H1 (cell line): ENCODE data around the gene PALM. TPM values are rescaled to one million over a fixed set of nuclear protein-coding genes. Genes with fewer than 3 reads are reported as not detected.
A peak's percentile ranks its signal among the peaks of the same experiment; 100 is the strongest.

Experiments used
- CTCF ChIA-PET: fragments of 300-600 bp; sonication (Branson Sonifier 250); formaldehyde crosslinking; loops from one replicate; lab custom pipeline; 2021; ENCODE audit not compliant: partially characterized antibody; lab: Charles Lee
- POLR2A ChIA-PET: fragments of 300-600 bp; sonication (Branson Sonifier 250); formaldehyde crosslinking; loops from one replicate; lab custom pipeline; 2021; ENCODE audit warnings: inconsistent platforms; ENCODE audit not compliant: partially characterized antibody; lab: Charles Lee
- DNase-seq, 2 experiments: peaks; one replicate each; pipeline versions ENCODE4 v3.0.0 to v3.0.0-alpha.2; 2010 to 2022; ENCODE audit warnings: low spot score in 2 of 2, low read depth in 1 of 2, mixed read lengths in 1 of 2
- FAIRE-seq: peaks from 2 replicates; lab custom pipeline; 2011; peaks lifted over from hg19 to GRCh38; lab: Jason Lieb, UNC
- H2AFZ ChIP-seq: 2 replicates; pipeline ENCODE4 v1.8.1; 2012; ENCODE audit warnings: low read length, inconsistent platforms
- H2AK5ac ChIP-seq: 2 replicates; pipeline ENCODE4 v1.6.1; 2013; ENCODE audit warnings: low read depth, low read length
- H2BK120ac ChIP-seq: replicated peaks from 2 replicates; pipeline ENCODE3; 2013; ENCODE audit warnings: low read depth, low read length, inconsistent platforms
- H2BK12ac ChIP-seq: 2 replicates; pipeline ENCODE4 v1.6.1; 2013; ENCODE audit warnings: low read depth, low read length
- H2BK15ac ChIP-seq: 2 replicates; pipeline ENCODE4 v1.6.1; 2013; ENCODE audit warnings: low read length
- H2BK20ac ChIP-seq: 2 replicates; pipeline ENCODE4 v1.6.1; 2013; ENCODE audit warnings: low read length
- H2BK5ac ChIP-seq: 2 replicates; pipeline ENCODE4 v1.6.1; 2013; ENCODE audit warnings: low read depth, low read length
- H3K14ac ChIP-seq: 2 replicates; pipeline ENCODE4 v1.6.1; 2013; ENCODE audit warnings: inconsistent platforms; ENCODE audit not compliant: insufficient read length
- H3K18ac ChIP-seq: 2 replicates; pipeline ENCODE4 v1.6.1; 2013; ENCODE audit warnings: low read length; ENCODE audit errors: extremely low read depth
- H3K23ac ChIP-seq: 2 replicates; pipeline ENCODE4 v1.6.1; 2013; ENCODE audit warnings: inconsistent platforms; ENCODE audit not compliant: insufficient read length
- H3K23me2 ChIP-seq: 2 replicates; pipeline ENCODE4 v1.6.1; 2013; ENCODE audit warnings: low read depth, low read length
- H3K27ac ChIP-seq: 2 replicates; pipeline ENCODE4 v1.6.1; 2011; ENCODE audit warnings: low read depth, low read length, inconsistent platforms
- H3K27me3 ChIP-seq, 4 experiments: replicated peaks in 1 of 4; 1 replicate in 1 of 4; 2 replicates in 3 of 4; pipeline versions ENCODE4 v1.6.1 to v1.8.1; 2011 to 2013; ENCODE audit warnings: low read length in 3 of 4, mild to moderate bottlenecking in 3 of 4, inconsistent platforms in 2 of 4, mixed read lengths in 2 of 4, moderate library complexity in 1 of 4; ENCODE audit not compliant: control insufficient read depth in 3 of 4, insufficient read depth in 3 of 4; ENCODE audit errors: extremely low read depth in 1 of 4
- H3K36me3 ChIP-seq, 4 experiments: 2 replicates each; pipeline versions ENCODE4 v1.6.1 to v1.8.1; 2011 to 2013; ENCODE audit warnings: mild to moderate bottlenecking in 4 of 4, low read length in 3 of 4, moderate library complexity in 2 of 4, control low read depth in 1 of 4, inconsistent platforms in 1 of 4; ENCODE audit not compliant: insufficient read depth in 4 of 4, control insufficient read depth in 2 of 4
- H3K4ac ChIP-seq: replicated peaks from 2 replicates; pipeline ENCODE3; 2013; ENCODE audit warnings: low read length, low read depth, mixed read lengths, inconsistent platforms; ENCODE audit not compliant: insufficient read length
- H3K4me1 ChIP-seq, 4 experiments: replicated peaks in 1 of 4; 1 replicate in 1 of 4; 2 replicates in 3 of 4; pipeline versions ENCODE4 v1.6.1 to v1.8.1; 2011 to 2013; ENCODE audit warnings: low read length in 3 of 4, inconsistent platforms in 2 of 4, mixed read lengths in 1 of 4; ENCODE audit not compliant: insufficient read depth in 4 of 4, control insufficient read depth in 3 of 4
- H3K4me2 ChIP-seq, 2 experiments: 2 replicates each; pipeline versions ENCODE4 v1.6.1 to v1.8.1; 2011 to 2013; ENCODE audit warnings: low read depth in 2 of 2, low read length in 2 of 2, control low read depth in 1 of 2, inconsistent platforms in 1 of 2, mild to moderate bottlenecking in 1 of 2; ENCODE audit not compliant: insufficient read depth in 1 of 2
- H3K4me3 ChIP-seq, 4 experiments: fragments of 200-600, 300-600 bp in 1 of 4; sonication (generic), shearing (Covaris generic), sonication (Bioruptor Twin) in 1 of 4; 2 replicates each; pipeline versions ENCODE4 v1.5.1 to v1.8.1; 2011 to 2016; ENCODE audit warnings: low read length in 4 of 4, low read depth in 3 of 4, control low read depth in 2 of 4, inconsistent platforms in 2 of 4, mild to moderate bottlenecking in 2 of 4, mixed read lengths in 1 of 4, moderate library complexity in 1 of 4; ENCODE audit not compliant: insufficient read depth in 2 of 4; ENCODE audit errors: extremely low read depth in 1 of 4
- H3K56ac ChIP-seq: replicated peaks from 2 replicates; pipeline ENCODE3; 2013; ENCODE audit warnings: low read depth, mild to moderate bottlenecking, mixed read lengths, low read length, inconsistent platforms; ENCODE audit not compliant: insufficient read length
- H3K79me1 ChIP-seq: 2 replicates; pipeline ENCODE4 v1.6.1; 2013; ENCODE audit warnings: low read depth, low read length, control low read depth
- H3K79me2 ChIP-seq, 2 experiments: 2 replicates each; pipeline versions ENCODE4 v1.6.1 to v1.8.1; 2012 to 2013; ENCODE audit warnings: low read length in 2 of 2, mild to moderate bottlenecking in 2 of 2, inconsistent platforms in 1 of 2; ENCODE audit not compliant: insufficient read depth in 2 of 2, control insufficient read depth in 1 of 2
- H3K9ac ChIP-seq, 4 experiments: replicated peaks in 1 of 4; 1 replicate in 1 of 4; 2 replicates in 3 of 4; pipeline versions ENCODE4 v1.6.1 to v1.8.1; 2011 to 2013; ENCODE audit warnings: low read depth in 3 of 4, low read length in 3 of 4, control low read depth in 2 of 4, mild to moderate bottlenecking in 2 of 4, moderate library complexity in 2 of 4, inconsistent platforms in 1 of 4; ENCODE audit errors: extremely low read depth in 1 of 4
- H3K9me3 ChIP-seq, 2 experiments: 2 replicates each; pipeline versions ENCODE4 v1.6.1 to v1.8.1; 2012 to 2013; ENCODE audit warnings: mild to moderate bottlenecking in 2 of 2, moderate library complexity in 2 of 2, control low read depth in 1 of 2, inconsistent platforms in 1 of 2, low read depth in 1 of 2, low read length in 1 of 2, mixed read lengths in 1 of 2; ENCODE audit not compliant: insufficient read depth in 2 of 2
- H4K20me1 ChIP-seq, 2 experiments: replicated peaks in 1 of 2; 2 replicates each; pipeline versions ENCODE3 to v1.8.1; 2011 to 2013; ENCODE audit warnings: inconsistent platforms in 2 of 2, low read length in 2 of 2, mild to moderate bottlenecking in 1 of 2; ENCODE audit not compliant: insufficient read depth in 2 of 2, control insufficient read depth in 1 of 2
- H4K5ac ChIP-seq: 2 replicates; pipeline ENCODE4 v1.6.1; 2013; ENCODE audit warnings: low read length, low read depth, mixed read lengths, inconsistent platforms; ENCODE audit not compliant: insufficient read length
- H4K8ac ChIP-seq: 2 replicates; pipeline ENCODE4 v1.8.0; 2013; ENCODE audit warnings: mild to moderate bottlenecking, moderate library complexity, low read length, inconsistent platforms; ENCODE audit not compliant: insufficient read depth; ENCODE audit errors: extremely low read depth
- H4K91ac ChIP-seq: replicated peaks from 2 replicates; pipeline ENCODE3; 2013; ENCODE audit warnings: low read length, mixed read lengths, inconsistent platforms; ENCODE audit not compliant: insufficient read length
- CREB1 ChIP-seq: IDR thresholded peaks from 2 replicates; pipeline ENCODE4 v1.6.1; 2012; ENCODE audit warnings: inconsistent platforms
- MAFK ChIP-seq: IDR thresholded peaks from 2 replicates; pipeline ENCODE4 v1.6.1; 2012; ENCODE audit warnings: low read depth, mild to moderate bottlenecking, improper control_type of control experiment, low read length
- POU5F1 ChIP-seq: IDR thresholded peaks from 2 replicates; pipeline ENCODE4 v1.6.1; 2011; ENCODE audit warnings: low read depth, mild to moderate bottlenecking, low read length, moderate library complexity
- RBBP5 ChIP-seq: IDR thresholded peaks from 2 replicates; pipeline ENCODE4 v1.7.1; 2012; ENCODE audit warnings: low read depth, mild to moderate bottlenecking, inconsistent platforms, low read length, moderate library complexity, borderline replicate concordance
- RFX5 ChIP-seq: IDR thresholded peaks from 2 replicates; pipeline ENCODE4 v1.6.1; 2011; ENCODE audit warnings: low read depth, low read length, improper control_type of control experiment, borderline replicate concordance
- SAP30 ChIP-seq: fragments of 300-600 bp; sonication (generic); IDR thresholded peaks from 2 replicates; pipeline ENCODE4 v1.7.1; 2012; ENCODE audit warnings: low read length, moderate library complexity, mild to moderate bottlenecking, inconsistent platforms; ENCODE audit not compliant: insufficient read depth, insufficient replicate concordance
- SRF ChIP-seq: IDR thresholded peaks from 2 replicates; pipeline ENCODE4 v1.6.1; 2011; ENCODE audit warnings: mild to moderate bottlenecking, low read depth, low read length, moderate library complexity
- TAF1 ChIP-seq: IDR thresholded peaks from 2 replicates; pipeline ENCODE4 v1.6.1; 2011; ENCODE audit warnings: mild to moderate bottlenecking, low read depth, low read length
- YY1 ChIP-seq: IDR thresholded peaks from 2 replicates; pipeline ENCODE4 v1.6.1; 2011; ENCODE audit warnings: low read depth, mild to moderate bottlenecking, low read length
- ZNF274 ChIP-seq: IDR thresholded peaks from 2 replicates; pipeline ENCODE4 v1.7.0; 2012; ENCODE audit warnings: low read length, borderline replicate concordance; ENCODE audit errors: extremely low read depth
- WGBS, 2 experiments: shearing (Covaris generic) in 1 of 2; methylation state at CpG; one replicate each; pipeline versions ENCODE4 v1.1.6 to v1.1.7; 2013 to 2015; ENCODE audit warnings: low lambda C conversion rate in 2 of 2, mixed read lengths in 2 of 2, inconsistent platforms in 1 of 2, low coverage in 1 of 2, missing lambda C conversion rate in 1 of 2; ENCODE audit not compliant: insufficient replicate concordance in 2 of 2, insufficient coverage in 1 of 2, insufficient read length in 1 of 2; ENCODE audit errors: extremely low coverage in 1 of 2, missing lambda C conversion rate in 1 of 2; 5-methylcytosine and 5-hydroxymethylcytosine counted together
- polyA plus RNA-seq, 7 experiments: library from polyadenylated mRNA; depleted of rRNA in 3 of 7; stranded (reverse) in 5 of 7; unstranded in 2 of 7; fragments of >200 nt in 5 of 7; fragments of 200-250 nt in 2 of 7; gene quantifications; 1 replicate in 5 of 7; 2 replicates in 1 of 7; 4 replicates in 1 of 7; pipeline versions ENCODE4 v1.2.1 to v1.2.3, GENCODE V29; 2011 to 2013; ENCODE audit warnings: missing spikeins in 2 of 7, mixed read lengths in 2 of 7
- total RNA-seq: library from RNA; stranded (reverse); fragmentation: NEBNext Ultra II Directional; extraction: Animal tissue kit (Norgen Biotek cat#: 25700); gene quantifications from 2 replicates; pipeline ENCODE4 v1.2.1, GENCODE V29; 2021
- TF ChIP-seq, protein P1 (sequence below): IDR thresholded peaks from 2 replicates; pipeline ENCODE4 v1.6.1; 2012; ENCODE audit warnings: low read length, inconsistent platforms

Gene PALM
- total and polyA plus RNA-seq, 2 of the 8 experiments (the other 6 are each of a cell fraction or from before 2014, with no cell fraction given), result 5.7 to 16.5 TPM

- WGBS, 2 experiments, result 85% methylated on average over 20 of the region's 20 CpGs; no CpG with 5 or more reads in 1 of the 2 experiments
- Histone ChIP-seq H4K20me1 (peaks cover 39 to 43% of the 10 kb centered on the region in 2 experiments), H3K23ac (no peak overlapping the region), H4K5ac (no peak overlapping the region), H3K14ac (no peak overlapping the region), H2BK20ac (no peak overlapping the region), H3K79me2 (peaks cover 52 to 70% of the 10 kb centered on the region in 2 experiments), H2BK12ac (no peak overlapping the region), H3K9me3 (peaks cover 5 to 6% of the 10 kb centered on the region in 2 experiments; a peak in 2 of 4 replicates), H3K4ac (no peak overlapping the region), H3K4me1 (peaks cover 0 to 14% (median 6%) of the 10 kb centered on the region in 4 experiments; a peak in 5 of 7 replicates), H2BK120ac (no peak overlapping the region), H4K91ac (no peak overlapping the region), H4K8ac (peak overlapping the region; percentile 43; the same call in 1 of the 2 replicates), H3K27me3 (peaks cover 0 to 4% (median 2%) of the 10 kb centered on the region in 4 experiments; a peak in 1 of 7 replicates), H2AK5ac (no peak overlapping the region), H3K18ac (no peak overlapping the region), H3K4me2 (peak overlapping the region; percentile 80 to 93), H3K23me2 (peaks cover 3% of the 10 kb centered on the region; the same call in 1 of the 2 replicates), H2AFZ (no peak overlapping the region), H3K56ac (no peak overlapping the region), H3K36me3 (peaks cover 0 to 6% (median 0%) of the 10 kb centered on the region in 4 experiments; a peak in 1 of 8 replicates), H3K9ac (no peak overlapping the region; a peak in 1 of 7 replicates), H2BK5ac (no peak overlapping the region; the same call in 1 of the 2 replicates), H3K27ac (no peak overlapping the region), H2BK15ac (no peak overlapping the region), H3K4me3 (peak overlapping the region in 3 of 4 experiments; percentile 15 to 99 (median 81); a peak in 5 of 8 replicates), H3K79me1 (peaks cover 6% of the 10 kb centered on the region)
- ChIA-PET CTCF (interaction anchor here (1.0 to 1.2 kb wide), 2 partner anchors 10 to 81 kb away, joined by 3 to 4 read pairs; no protein-coding TSS in a partner anchor), POLR2A (interaction anchor here (0.8 to 1.1 kb wide), 3 partner anchors 11 to 89 kb away, joined by 3 read pairs; partner anchors contain the start of gene BSG)
- FAIRE-seq, result no peak
- no peak for DNase-seq
- TF ChIP-seq YY1 (no peak), CREB1 (no peak), TAF1 (no peak), SAP30 (no peak), POU5F1 (no peak), RFX5 (no peak), SRF (no peak), MAFK (no peak), ZNF274 (no peak), RBBP5 (no peak)
- TF ChIP-seq, protein P1, sequence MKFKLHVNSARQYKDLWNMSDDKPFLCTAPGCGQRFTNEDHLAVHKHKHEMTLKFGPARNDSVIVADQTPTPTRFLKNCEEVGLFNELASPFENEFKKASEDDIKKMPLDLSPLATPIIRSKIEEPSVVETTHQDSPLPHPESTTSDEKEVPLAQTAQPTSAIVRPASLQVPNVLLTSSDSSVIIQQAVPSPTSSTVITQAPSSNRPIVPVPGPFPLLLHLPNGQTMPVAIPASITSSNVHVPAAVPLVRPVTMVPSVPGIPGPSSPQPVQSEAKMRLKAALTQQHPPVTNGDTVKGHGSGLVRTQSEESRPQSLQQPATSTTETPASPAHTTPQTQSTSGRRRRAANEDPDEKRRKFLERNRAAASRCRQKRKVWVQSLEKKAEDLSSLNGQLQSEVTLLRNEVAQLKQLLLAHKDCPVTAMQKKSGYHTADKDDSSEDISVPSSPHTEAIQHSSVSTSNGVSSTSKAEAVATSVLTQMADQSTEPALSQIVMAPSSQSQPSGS, result no peak
These were observed 47.8 kb upstream of the PALM start for GRCh38 chr19:660793-661426.
